ENCODE measurements around the gene DNAJC1. TPM values are rescaled to one million over a fixed set of nuclear protein-coding genes. Genes with fewer than 3 reads are reported as not detected.

The DNAJC1 gene
- polyA plus RNA-seq, 2 of the 4 experiments (the other 2 are of a cell fraction) = 19.2 to 34.2 TPM

DNA sequence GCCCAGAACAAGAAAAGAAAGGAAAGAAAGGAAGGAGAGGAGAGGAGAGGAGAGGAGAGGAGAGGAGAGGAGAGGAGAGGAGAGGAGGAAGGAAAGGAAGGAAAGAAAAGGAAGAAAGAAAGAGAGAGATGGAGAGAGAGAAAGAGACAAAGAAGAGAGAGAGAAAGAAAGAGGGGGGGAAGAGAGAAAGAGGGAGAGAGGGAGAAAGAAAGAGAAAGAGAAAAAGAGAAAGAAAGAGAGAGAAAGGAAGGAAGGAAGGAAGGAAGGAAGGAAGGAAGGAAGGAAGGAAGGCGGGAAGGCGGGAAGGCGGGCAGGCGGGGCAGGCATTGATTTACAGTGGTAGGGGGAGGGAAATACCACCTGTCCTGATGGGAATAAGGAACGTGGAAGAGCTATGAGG is 92.7 kb downstream of the DNAJC1 start:
- no peak for TF ChIP-seq ELK1 (IDR thresholded peaks at IDR 0.05; ENCODE audit: low read depth, low read length)
- no peak for DNase-seq (ENCODE audit: low read depth in 1 of 2, low spot score in 1 of 2)
- Histone ChIP-seq H3K27ac (no peak overlapping the region), H3K4me2 (no peak overlapping the region), H3K9me3 (no peaks in the 10 kb centered on the region), H3K4me3 (no peak overlapping the region), H3K4me1 (no peaks in the 10 kb centered on the region)
- ChIA-PET CTCF (interaction anchor here (1.2 kb wide), 1 partner anchor 12 kb away, joined by 4 read pairs; no protein-coding TSS in a partner anchor), POLR2A (no interaction called here)
- no peak for FAIRE-seq
- ATAC-seq = no peak
- WGBS (ENCODE audit: missing lambda C conversion rate) = 87% methylated on average over 5 of the region's 5 CpGs

GRCh38 chr10:21907436-21907835 is 96.1 kb downstream of the DNAJC1 start:
- Histone ChIP-seq H3K27ac (no peak overlapping the region), H3K4me2 (no peak overlapping the region), H3K9me3 (no peaks in the 10 kb centered on the region), H3K4me3 (no peak overlapping the region), H3K4me1 (no peaks in the 10 kb centered on the region)
- TF ChIP-seq KDM1A (IDR thresholded peaks at IDR 0.05; ENCODE audit: low read depth) = no peak
- no peak for TF ChIP-seq MAX (IDR thresholded peaks at IDR 0.05)
- TF ChIP-seq HOXA7 (CRISPR knock-in tag; IDR thresholded peaks at IDR 0.05) = no peak
- no peak for TF ChIP-seq HEYL (CRISPR knock-in tag; IDR thresholded peaks at IDR 0.05)
- TF ChIP-seq, protein P1, sequence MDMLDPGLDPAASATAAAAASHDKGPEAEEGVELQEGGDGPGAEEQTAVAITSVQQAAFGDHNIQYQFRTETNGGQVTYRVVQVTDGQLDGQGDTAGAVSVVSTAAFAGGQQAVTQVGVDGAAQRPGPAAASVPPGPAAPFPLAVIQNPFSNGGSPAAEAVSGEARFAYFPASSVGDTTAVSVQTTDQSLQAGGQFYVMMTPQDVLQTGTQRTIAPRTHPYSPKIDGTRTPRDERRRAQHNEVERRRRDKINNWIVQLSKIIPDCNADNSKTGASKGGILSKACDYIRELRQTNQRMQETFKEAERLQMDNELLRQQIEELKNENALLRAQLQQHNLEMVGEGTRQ (IDR thresholded peaks at IDR 0.05) = no peak
- ChIA-PET CTCF (no interaction called here), POLR2A (no interaction called here)
- DNase-seq (ENCODE audit: low read depth in 1 of 2, low spot score in 1 of 2) = no peak
- FAIRE-seq = no peak
- ATAC-seq = no peak
- WGBS (ENCODE audit: missing lambda C conversion rate) = 98% methylated on average over 2 of the region's 2 CpGs

DNA sequence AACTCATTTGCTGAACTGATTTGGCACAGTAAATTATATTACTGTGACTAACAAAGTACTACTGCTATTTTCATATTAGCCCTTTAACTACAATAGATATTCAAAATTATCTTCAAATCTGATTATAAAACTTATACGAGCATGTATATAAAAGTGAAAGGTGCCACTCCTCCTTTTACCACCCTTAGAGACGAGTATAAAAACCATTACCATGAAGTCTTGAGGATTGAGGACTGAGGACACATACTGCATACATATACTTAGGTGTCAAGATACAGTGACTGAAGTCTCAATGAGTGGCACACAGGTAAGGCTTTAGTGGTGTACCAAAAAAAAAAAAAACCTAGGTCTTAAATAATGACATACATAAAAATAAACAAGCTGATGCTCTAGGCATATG is 98.6 kb downstream of the DNAJC1 start:
- ChIA-PET POLR2A (no interaction called here), CTCF (interaction anchor here (0.6 to 0.8 kb wide), 3 partner anchors 14 to 199 kb away, joined by 3 to 4 read pairs (median 3); no protein-coding TSS in a partner anchor)
- DNase-seq (ENCODE audit: low read depth in 1 of 2, low spot score in 1 of 2) (no peak), FAIRE-seq (no peak), ATAC-seq (no peak)
- WGBS (ENCODE audit: missing lambda C conversion rate) = 95% methylated on average over 2 of the region's 2 CpGs
- TF ChIP-seq TFCP2L1 (CRISPR knock-in tag; IDR thresholded peaks at IDR 0.05) = no peak
- TF ChIP-seq BHLHE40 (IDR thresholded peaks at IDR 0.05; ENCODE audit: low read depth, low read length) = no peak
- no peak for TF ChIP-seq HOXB13 (CRISPR knock-in tag; IDR thresholded peaks at IDR 0.05; ENCODE audit: low read depth)
- TF ChIP-seq HEYL (CRISPR knock-in tag; IDR thresholded peaks at IDR 0.05) = no peak
- TF ChIP-seq HES2 (IDR thresholded peaks at IDR 0.05) = no peak
- H3K4me2 ChIP-seq = no peak overlapping the region
- H3K4me3 ChIP-seq = no peak overlapping the region
- H3K27ac ChIP-seq = no peak overlapping the region
- H3K9me3 ChIP-seq = no peaks in the 10 kb centered on the region
- H3K4me1 ChIP-seq = no peaks in the 10 kb centered on the region

- Histone ChIP-seq H3K4me2 (no peak overlapping the region), H3K9me3 (no peaks in the 10 kb centered on the region), H3K4me1 (no peaks in the 10 kb centered on the region), H3K4me3 (no peak overlapping the region), H3K27ac (no peak overlapping the region)
- WGBS (ENCODE audit: missing lambda C conversion rate) = 83% methylated on average over 5 of the region's 5 CpGs
- FAIRE-seq (no peak), ATAC-seq (no peak), DNase-seq (ENCODE audit: low read depth in 1 of 2, low spot score in 1 of 2) (no peak)
- POLR2A ChIA-PET = no interaction called here
- no peak for TF ChIP-seq FOSL2 (IDR thresholded peaks at IDR 0.05)
- TF ChIP-seq FOSL2 (CRISPR knock-in tag; IDR thresholded peaks at IDR 0.05) = no peak
- TF ChIP-seq, protein P2, sequence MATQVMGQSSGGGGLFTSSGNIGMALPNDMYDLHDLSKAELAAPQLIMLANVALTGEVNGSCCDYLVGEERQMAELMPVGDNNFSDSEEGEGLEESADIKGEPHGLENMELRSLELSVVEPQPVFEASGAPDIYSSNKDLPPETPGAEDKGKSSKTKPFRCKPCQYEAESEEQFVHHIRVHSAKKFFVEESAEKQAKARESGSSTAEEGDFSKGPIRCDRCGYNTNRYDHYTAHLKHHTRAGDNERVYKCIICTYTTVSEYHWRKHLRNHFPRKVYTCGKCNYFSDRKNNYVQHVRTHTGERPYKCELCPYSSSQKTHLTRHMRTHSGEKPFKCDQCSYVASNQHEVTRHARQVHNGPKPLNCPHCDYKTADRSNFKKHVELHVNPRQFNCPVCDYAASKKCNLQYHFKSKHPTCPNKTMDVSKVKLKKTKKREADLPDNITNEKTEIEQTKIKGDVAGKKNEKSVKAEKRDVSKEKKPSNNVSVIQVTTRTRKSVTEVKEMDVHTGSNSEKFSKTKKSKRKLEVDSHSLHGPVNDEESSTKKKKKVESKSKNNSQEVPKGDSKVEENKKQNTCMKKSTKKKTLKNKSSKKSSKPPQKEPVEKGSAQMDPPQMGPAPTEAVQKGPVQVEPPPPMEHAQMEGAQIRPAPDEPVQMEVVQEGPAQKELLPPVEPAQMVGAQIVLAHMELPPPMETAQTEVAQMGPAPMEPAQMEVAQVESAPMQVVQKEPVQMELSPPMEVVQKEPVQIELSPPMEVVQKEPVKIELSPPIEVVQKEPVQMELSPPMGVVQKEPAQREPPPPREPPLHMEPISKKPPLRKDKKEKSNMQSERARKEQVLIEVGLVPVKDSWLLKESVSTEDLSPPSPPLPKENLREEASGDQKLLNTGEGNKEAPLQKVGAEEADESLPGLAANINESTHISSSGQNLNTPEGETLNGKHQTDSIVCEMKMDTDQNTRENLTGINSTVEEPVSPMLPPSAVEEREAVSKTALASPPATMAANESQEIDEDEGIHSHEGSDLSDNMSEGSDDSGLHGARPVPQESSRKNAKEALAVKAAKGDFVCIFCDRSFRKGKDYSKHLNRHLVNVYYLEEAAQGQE (IDR thresholded peaks at IDR 0.05) = no peak
- no peak for TF ChIP-seq CEBPB (IDR thresholded peaks at IDR 0.05)
- no peak for TF ChIP-seq EP300 (IDR thresholded peaks at IDR 0.05)
- TF ChIP-seq POLR2A (IDR thresholded peaks at IDR 0.05; ENCODE audit: low read length) = no peak
- TF ChIP-seq, protein P3, sequence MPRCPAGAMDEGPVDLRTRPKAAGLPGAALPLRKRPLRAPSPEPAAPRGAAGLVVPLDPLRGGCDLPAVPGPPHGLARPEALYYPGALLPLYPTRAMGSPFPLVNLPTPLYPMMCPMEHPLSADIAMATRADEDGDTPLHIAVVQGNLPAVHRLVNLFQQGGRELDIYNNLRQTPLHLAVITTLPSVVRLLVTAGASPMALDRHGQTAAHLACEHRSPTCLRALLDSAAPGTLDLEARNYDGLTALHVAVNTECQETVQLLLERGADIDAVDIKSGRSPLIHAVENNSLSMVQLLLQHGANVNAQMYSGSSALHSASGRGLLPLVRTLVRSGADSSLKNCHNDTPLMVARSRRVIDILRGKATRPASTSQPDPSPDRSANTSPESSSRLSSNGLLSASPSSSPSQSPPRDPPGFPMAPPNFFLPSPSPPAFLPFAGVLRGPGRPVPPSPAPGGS (IDR thresholded peaks at IDR 0.05) = no peak
- CTCF ChIA-PET = interaction anchor here (1.5 kb wide), 1 partner anchor 10 kb away, joined by 4 read pairs; no protein-coding TSS in a partner anchor
Observed at GRCh38 chr10:21899736-21900135, 103.8 kb downstream of the DNAJC1 start.
